Activated CD4-positive, CD25-positive, alpha-beta regulatory T cell (primary cell): Measurements from ENCODE around the gene FAM174C.

Experiments
- DNase-seq, 4 experiments: peaks; one replicate each; lab custom pipeline; 2025; lab: John Stamatoyannopoulos, UW

The FAM174C gene

GRCh38 chr19:1261798-1262622, 13.3 kb upstream of the FAM174C start:
- DNase-seq, result no peak

- DNase-seq, result no peak
Observed at GRCh38 chr19:1262623-1263123, 12.7 kb upstream of the FAM174C start.

DNA sequence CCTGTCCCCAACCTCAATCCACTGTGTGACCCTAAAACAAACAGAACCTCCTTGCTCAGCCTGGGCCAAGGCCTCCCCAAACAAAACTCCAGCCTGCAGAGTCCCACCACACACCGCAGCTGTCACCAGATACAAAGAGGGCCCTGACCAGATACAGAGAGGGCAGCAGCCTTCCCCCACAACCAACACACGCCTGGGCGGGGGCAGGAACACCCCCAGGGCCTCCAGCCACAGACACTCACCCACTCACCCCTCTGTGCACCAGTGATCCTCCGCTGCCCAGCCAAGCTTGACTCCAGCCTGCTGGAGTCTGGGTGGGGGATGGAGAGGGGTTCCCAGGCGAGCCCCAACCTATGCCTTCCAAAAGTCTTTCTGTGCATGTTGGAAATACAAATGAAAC, 12.1 kb upstream of the FAM174C start:
- DNase-seq, result no peak

DNA sequence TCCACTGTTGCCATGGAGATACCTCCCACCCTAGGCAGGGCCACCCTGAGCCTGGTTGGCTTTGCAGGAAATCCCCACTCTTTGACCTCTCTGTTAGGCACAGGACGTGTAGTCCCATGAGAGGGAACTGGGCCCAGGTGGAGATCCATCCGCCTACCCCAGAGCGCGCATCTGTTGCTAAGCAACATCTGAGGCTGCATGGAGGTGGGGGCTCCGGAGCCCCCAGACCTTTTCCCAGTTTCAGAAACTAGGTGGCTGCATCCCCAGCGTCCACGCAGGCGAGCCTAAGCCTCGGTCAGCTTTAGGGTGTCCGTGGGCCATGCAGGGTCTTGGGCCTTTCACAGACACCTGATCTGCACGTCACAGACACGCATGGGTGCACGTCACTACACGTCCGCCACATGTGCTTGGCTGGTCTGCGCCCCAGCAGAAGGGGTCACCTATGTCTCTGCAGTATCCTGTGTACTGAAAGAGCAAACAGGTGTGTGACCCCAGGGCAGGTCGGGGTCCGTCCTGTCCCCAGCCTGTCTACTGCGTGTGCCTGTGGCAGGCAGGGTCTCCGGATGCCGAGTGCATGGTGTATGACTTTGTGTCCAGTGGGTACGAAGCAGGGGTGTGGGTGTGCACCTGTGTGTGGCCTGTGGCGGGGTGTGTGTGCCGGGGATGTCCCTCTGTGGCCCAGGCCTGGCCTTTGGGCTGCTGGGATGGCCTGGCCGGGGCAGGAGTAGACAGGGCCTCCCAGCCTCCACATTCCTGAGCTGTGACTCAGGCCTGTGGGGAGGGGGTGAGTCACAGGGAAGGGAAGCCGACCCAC, 10.3 kb upstream of the FAM174C start:
- DNase-seq, result no peak

DNA sequence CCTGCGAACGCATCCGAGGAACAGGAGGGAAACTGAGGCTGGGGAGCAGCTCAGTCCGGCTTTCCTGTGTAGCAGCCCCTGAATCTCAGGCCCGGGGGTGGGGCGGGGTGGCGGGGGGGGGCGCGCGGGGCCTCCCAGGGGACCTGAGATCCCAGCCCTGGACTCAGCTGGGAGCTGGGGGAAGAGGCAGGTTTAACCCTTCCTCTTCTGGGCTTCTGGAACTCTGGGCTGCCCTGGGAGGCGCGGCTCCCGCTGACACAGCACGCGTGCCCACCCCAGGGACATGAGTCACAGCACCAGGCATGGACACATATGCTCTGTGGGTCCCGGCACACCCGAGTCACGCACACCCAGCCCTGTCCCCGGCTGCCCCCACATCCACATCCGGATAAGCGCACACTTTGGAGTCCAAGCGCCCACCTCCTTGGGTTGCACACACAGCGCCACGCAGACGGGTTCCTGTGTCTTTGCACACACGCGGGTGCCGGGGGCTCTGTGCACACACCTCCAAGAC, 9.7 kb upstream of the FAM174C start:
- DNase-seq, result peak in 1 of 4 experiments; percentile 37

GRCh38 chr19:1266129-1266915, 9.0 kb upstream of the FAM174C start:
- peak; percentile 59 to 73 (median 70) for DNase-seq

DNA sequence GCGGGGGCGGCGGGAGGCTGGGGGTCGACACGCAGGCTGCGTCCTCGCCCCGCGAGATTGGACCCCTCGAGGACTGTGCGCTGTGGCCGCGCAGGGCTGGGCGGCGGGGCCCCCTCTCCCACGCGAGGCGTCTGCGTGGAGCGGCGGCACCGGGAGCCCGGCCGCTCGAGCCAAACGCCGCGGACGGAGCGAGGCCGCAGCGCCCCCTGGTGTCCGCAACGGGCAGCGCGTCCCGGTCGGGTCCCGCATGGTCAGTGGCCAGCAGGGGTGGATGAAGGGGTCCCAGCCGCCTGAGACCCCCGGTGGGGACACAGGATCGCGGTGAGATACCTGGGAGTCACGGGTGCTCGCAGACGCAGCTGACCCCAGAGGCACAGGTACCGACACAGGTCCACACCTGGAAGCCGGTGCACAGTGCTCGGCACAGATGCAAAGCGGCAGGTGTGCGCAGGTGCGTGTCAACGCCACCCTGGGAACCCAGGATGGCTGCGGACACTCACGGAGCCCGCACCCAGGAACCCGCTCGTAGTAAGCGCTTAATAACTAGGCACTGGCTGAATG, 8.3 kb upstream of the FAM174C start:
- peak; percentile 53 to 62 (median 58) for DNase-seq

GRCh38 chr19:1267477-1268225, 7.7 kb upstream of the FAM174C start:
- no peak for DNase-seq

GRCh38 chr19:1268226-1269064, 6.9 kb upstream of the FAM174C start:
- no peak for DNase-seq

GRCh38 chr19:1269065-1269477, 6.3 kb upstream of the FAM174C start, which contains the start of gene CIRBP:
CIRBP (plus strand) TSS chr19:1269332; CDS start chr19:1270934, 1,602 bp downstream.
- peak; percentile 98 to 99 (median 99) for DNase-seq

- DNase-seq, result peak; percentile 73 to 81 (median 80)
Observed at GRCh38 chr19:1269478-1270212, 5.7 kb upstream of the FAM174C start.

DNA sequence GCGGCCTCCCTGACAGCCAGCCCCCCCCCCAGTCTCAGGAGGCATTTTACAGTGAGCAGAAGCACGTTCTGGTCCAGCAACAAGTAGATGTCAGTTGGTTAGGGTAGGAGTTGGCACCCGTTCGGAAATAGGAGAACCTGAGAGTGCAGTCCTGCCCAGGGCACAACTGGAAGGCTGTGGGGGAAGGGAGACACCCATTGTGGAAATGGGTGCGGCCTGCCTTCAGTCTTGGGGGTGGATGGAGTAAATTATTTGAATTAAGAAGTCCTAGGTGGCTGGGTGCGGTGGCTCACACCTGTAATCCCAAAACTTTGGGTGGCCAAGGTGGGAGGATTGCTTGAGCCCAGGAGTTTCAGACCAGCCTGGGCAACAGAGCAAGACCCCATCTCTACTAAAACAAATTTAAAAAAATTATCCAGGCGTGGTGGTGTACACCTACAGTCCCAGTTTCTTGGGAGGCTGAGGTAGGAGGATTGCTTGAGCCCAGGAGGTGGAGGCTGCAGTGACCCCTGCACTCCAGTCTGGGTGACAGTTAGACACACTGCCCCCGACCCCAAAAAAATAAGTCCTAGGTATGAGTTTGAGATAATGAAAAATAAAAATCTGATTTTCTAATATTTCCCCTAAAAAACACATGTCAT, 5.0 kb upstream of the FAM174C start:
- DNase-seq, result no peak

DNA sequence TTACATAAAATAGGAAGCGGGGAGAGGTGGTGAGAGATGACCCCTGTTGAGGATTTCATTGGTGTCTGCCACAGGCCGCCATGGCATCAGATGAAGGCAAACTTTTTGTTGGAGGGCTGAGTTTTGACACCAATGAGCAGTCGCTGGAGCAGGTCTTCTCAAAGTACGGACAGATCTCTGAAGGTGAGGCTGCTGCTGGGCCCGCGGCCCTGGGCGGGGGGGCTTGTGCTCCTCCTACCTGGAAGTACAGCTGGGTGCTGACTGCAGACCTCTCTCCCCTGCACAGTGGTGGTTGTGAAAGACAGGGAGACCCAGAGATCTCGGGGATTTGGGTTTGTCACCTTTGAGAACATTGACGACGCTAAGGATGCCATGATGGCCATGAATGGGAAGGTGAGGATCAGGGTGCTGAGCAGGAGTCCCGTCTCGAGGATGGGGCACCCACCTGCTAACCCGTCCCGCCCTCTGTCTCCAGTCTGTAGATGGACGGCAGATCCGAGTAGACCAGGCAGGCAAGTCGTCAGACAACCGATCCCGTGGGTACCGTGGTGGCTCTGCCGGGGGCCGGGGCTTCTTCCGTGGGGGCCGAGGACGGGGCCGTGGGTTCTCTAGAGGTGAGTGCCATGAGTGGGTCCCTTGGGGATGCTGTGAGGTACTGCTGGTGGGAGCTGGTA, 4.3 kb upstream of the FAM174C start:
- DNase-seq, result no peak

- no peak for DNase-seq
Observed at GRCh38 chr19:1271528-1272422, 3.6 kb upstream of the FAM174C start.

DNA sequence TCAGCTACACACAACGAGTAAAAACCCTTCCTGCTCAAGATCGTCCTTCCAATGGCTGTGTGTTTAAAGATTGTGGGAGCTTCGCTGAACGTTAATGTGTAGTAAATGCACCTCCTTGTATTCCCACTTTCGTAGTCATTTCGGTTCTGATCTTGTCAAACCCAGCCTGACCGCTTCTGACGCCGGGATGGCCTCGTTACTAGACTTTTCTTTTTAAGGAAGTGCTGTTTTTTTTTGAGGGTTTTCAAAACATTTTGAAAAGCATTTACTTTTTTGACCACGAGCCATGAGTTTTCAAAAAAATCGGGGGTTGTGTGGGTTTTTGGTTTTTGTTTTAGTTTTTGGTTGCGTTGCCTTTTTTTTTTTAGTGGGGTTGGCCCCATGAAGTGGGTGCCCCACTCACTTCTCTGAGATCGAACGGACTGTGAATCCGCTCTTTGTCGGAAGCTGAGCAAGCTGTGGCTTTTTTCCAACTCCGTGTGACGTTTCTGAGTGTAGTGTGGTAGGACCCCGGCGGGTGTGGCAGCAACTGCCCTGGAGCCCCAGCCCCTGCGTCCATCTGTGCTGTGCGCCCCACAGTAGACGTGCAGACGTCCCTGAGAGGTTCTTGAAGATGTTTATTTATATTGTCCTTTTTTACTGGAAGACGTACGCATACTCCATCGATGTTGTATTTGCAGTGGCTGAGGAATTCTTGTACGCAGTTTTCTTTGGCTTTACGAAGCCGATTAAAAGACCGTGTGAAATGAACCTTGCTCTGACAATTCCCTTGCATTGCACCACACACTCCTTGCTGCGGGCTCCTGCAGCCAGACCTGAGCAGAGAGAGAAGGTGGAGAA, 2.7 kb upstream of the FAM174C start:
- DNase-seq, result no peak
